ENCODE data around the gene CMTM4.

Gene CMTM4

GRCh38 chr16:66719246-66719645 lies 22.7 kb upstream of the CMTM4 start:
- H3K36me3 ChIP-seq (replicated peaks) = peaks cover 38% of the 10 kb centered on the region
- H3K27me3 ChIP-seq (replicated peaks) = no peaks in the 10 kb centered on the region
- no peak for DNase-seq
- no peak overlapping the region for H3K4me3 ChIP-seq (ENCODE audit: low read depth, low read length)
- in situ Hi-C loops (cut with HindIII; ENCODE audit: low pct_ligation_motif_present, low sequenced_read_pairs) = no loop called here
- TF ChIP-seq CTCF (IDR thresholded peaks at IDR 0.05; ENCODE audit: low read depth, low read length, missing control alignments) = no peak
- H3K27ac ChIP-seq = no peak overlapping the region

- no peak for TF ChIP-seq CTCF (IDR thresholded peaks at IDR 0.05; ENCODE audit: low read depth, low read length, missing control alignments)
- no peak overlapping the region for H3K4me3 ChIP-seq (ENCODE audit: low read depth, low read length)
- DNase-seq = no peak
- no peaks in the 10 kb centered on the region for H3K27me3 ChIP-seq (replicated peaks)
- in situ Hi-C loops (cut with HindIII; ENCODE audit: low pct_ligation_motif_present, low sequenced_read_pairs) = no loop called here
- peaks cover 24% of the 10 kb centered on the region for H3K36me3 ChIP-seq (replicated peaks)
- H3K27ac ChIP-seq = no peak overlapping the region
Measured at GRCh38 chr16:66717776-66718175, 21.2 kb upstream of the CMTM4 start.

GRCh38 chr16:66717112-66717675 lies 20.7 kb upstream of the CMTM4 start:
- DNase-seq = peak; percentile 52

GRCh38 chr16:66714654-66715307 lies 18.2 kb upstream of the CMTM4 start:
- TF ChIP-seq CTCF (IDR thresholded peaks at IDR 0.05; ENCODE audit: low read depth, low read length, missing control alignments) = no peak
- no peak for DNase-seq

More at GRCh38 chr16:66717112-66717675, 20.7 kb upstream of the CMTM4 start:
- Histone ChIP-seq H3K4me3 (ENCODE audit: low read depth, low read length) (no peak overlapping the region), H3K36me3 (replicated peaks) (peaks cover 18% of the 10 kb centered on the region), H3K27ac (no peak overlapping the region), H3K27me3 (replicated peaks) (no peaks in the 10 kb centered on the region)
- in situ Hi-C loops (cut with HindIII; ENCODE audit: low pct_ligation_motif_present, low sequenced_read_pairs) = no loop called here
- TF ChIP-seq CTCF (IDR thresholded peaks at IDR 0.05; ENCODE audit: low read depth, low read length, missing control alignments) = peak; percentile 89

GRCh38 chr16:66714062-66714461 lies 17.5 kb upstream of the CMTM4 start:
- Histone ChIP-seq H3K27ac (no peak overlapping the region), H3K27me3 (replicated peaks) (no peaks in the 10 kb centered on the region), H3K36me3 (replicated peaks) (peaks cover 6% of the 10 kb centered on the region), H3K4me3 (ENCODE audit: low read depth, low read length) (no peak overlapping the region)
- no peak for TF ChIP-seq CTCF (IDR thresholded peaks at IDR 0.05; ENCODE audit: low read depth, low read length, missing control alignments)
- in situ Hi-C loops (cut with HindIII; ENCODE audit: low pct_ligation_motif_present, low sequenced_read_pairs) = no loop called here
- no peak for DNase-seq

More at GRCh38 chr16:66714654-66715307, 18.2 kb upstream of the CMTM4 start:
- in situ Hi-C loops (cut with HindIII; ENCODE audit: low pct_ligation_motif_present, low sequenced_read_pairs) = no loop called here
- H3K27me3 ChIP-seq (replicated peaks) = no peaks in the 10 kb centered on the region
- no peak overlapping the region for H3K4me3 ChIP-seq (ENCODE audit: low read depth, low read length)
- H3K27ac ChIP-seq = no peak overlapping the region
- peaks cover 6% of the 10 kb centered on the region for H3K36me3 ChIP-seq (replicated peaks)

Measured in brain microvascular endothelial cell (primary cell).